A673 (cell line): Measurements from ENCODE around the gene SHISAL1.

Experiments used
- CTCF ChIP-seq: fragments of 300-800, 200-600 bp; sonication (generic); conservative IDR thresholded peaks from 2 replicates; pipeline ENCODE4 v1.5.1; 2017; ENCODE audit warnings: low read depth, mild to moderate bottlenecking, antibody characterized with exemption, low read length, moderate library complexity, mixed read lengths
- EZH2 ChIP-seq: fragments of 200-600 bp; sonication (generic); IDR thresholded peaks from 2 replicates; pipeline ENCODE4 v1.6.1; 2017; ENCODE audit warnings: borderline replicate concordance, low read depth, mild to moderate bottlenecking, mixed read lengths, antibody characterized with exemption, low read length; ENCODE audit not compliant: poor library complexity, severe bottlenecking

GRCh38 chr22:44291265-44291664 is 21.5 kb downstream of the SHISAL1 start:
- TF ChIP-seq CTCF (no peak), EZH2 (no peak)
